A673 (cell line): Measurements from ENCODE around the gene CHCHD6. TPM values are rescaled to one million over a fixed set of nuclear protein-coding genes. Genes with fewer than 3 reads are reported as not detected.

Source experiments
- BruUV-seq: library from RNA; stranded (reverse); fragments of 400-500 nt; replicated peaks from 2 replicates; lab custom pipeline; 2021; lab: Mats Ljungman, UMichigan
- CTCF ChIA-PET: fragments of 300-600 bp; sonication (Branson Sonifier 250); formaldehyde crosslinking; loops from one replicate; lab custom pipeline; 2022; ENCODE audit warnings: antibody characterized with exemption; lab: Charles Lee
- POLR2A ChIA-PET: fragments of 300-600 bp; sonication (Branson Sonifier 250); formaldehyde crosslinking; loops from one replicate; lab custom pipeline; 2022; ENCODE audit warnings: antibody characterized with exemption; ENCODE audit not compliant: low non-redundant PET; lab: Charles Lee
- DNase-seq: peaks from one replicate; pipeline ENCODE4 v3.0.0-alpha.2; 2015; ENCODE audit warnings: low spot score
- H3K27ac ChIP-seq: fragments of 200-600 bp; sonication (generic); 2 replicates; pipeline ENCODE4 v1.5.1; 2016; ENCODE audit warnings: mixed run types, low read depth, mild to moderate bottlenecking, mixed read lengths, antibody characterized with exemption, low read length; ENCODE audit not compliant: poor library complexity, severe bottlenecking
- H3K27me3 ChIP-seq: fragments of 200-600 bp; sonication (generic); replicated peaks from 2 replicates; pipeline ENCODE4 v1.6.1; 2017; ENCODE audit warnings: mixed run types, low read depth, mild to moderate bottlenecking, mixed read lengths, antibody characterized with exemption, low read length; ENCODE audit not compliant: insufficient read depth, poor library complexity
- H3K36me3 ChIP-seq: fragments of 200-600 bp; sonication (generic); 2 replicates; pipeline ENCODE4 v1.6.1; 2016; ENCODE audit warnings: mixed run types, mild to moderate bottlenecking, mixed read lengths, antibody characterized with exemption, low read length; ENCODE audit not compliant: insufficient read depth, poor library complexity, severe bottlenecking
- H3K4me1 ChIP-seq: fragments of 200-600 bp; sonication (generic); 2 replicates; pipeline ENCODE4 v1.6.1; 2017; ENCODE audit warnings: mixed run types, mild to moderate bottlenecking, mixed read lengths, antibody characterized with exemption, low read length; ENCODE audit not compliant: insufficient read depth, poor library complexity, severe bottlenecking
- H3K4me3 ChIP-seq: fragments of 200-600 bp; sonication (generic); 2 replicates; pipeline ENCODE4 v1.5.1; 2016; ENCODE audit warnings: low read depth, mixed run types, mild to moderate bottlenecking, mixed read lengths, low read length; ENCODE audit not compliant: poor library complexity, severe bottlenecking
- H3K9me3 ChIP-seq: fragments of 200-600 bp; sonication (generic); 2 replicates; pipeline ENCODE4 v1.6.1; 2016; ENCODE audit warnings: mixed run types, low read depth, mild to moderate bottlenecking, mixed read lengths, antibody characterized with exemption, low read length; ENCODE audit not compliant: poor library complexity, severe bottlenecking
- CTCF ChIP-seq: fragments of 300-800, 200-600 bp; sonication (generic); conservative IDR thresholded peaks from 2 replicates; pipeline ENCODE4 v1.5.1; 2017; ENCODE audit warnings: low read depth, mild to moderate bottlenecking, antibody characterized with exemption, low read length, moderate library complexity, mixed read lengths
- EZH2 ChIP-seq: fragments of 200-600 bp; sonication (generic); IDR thresholded peaks from 2 replicates; pipeline ENCODE4 v1.6.1; 2017; ENCODE audit warnings: borderline replicate concordance, low read depth, mild to moderate bottlenecking, mixed read lengths, antibody characterized with exemption, low read length; ENCODE audit not compliant: poor library complexity, severe bottlenecking
- intact Hi-C: fragments of 100-400 bp; cut with micrococcal nuclease; formaldehyde crosslinking; loops from one replicate; pipeline ENCODE4 v1.10.0; 2022; ENCODE audit not compliant: unreplicated experiment
- total RNA-seq: library from RNA; stranded (reverse); gene quantifications from 2 replicates; pipeline ENCODE4 v1.2.3, GENCODE V29; 2021

Gene CHCHD6
- total RNA-seq, 1 experiment from 2014 or later: 23.3 TPM

- ChIA-PET POLR2A (no interaction called here), CTCF (no interaction called here)
- Histone ChIP-seq H3K4me1 (peaks cover 2% of the 10 kb centered on the region), H3K4me3 (no peak overlapping the region), H3K36me3 (no peaks in the 10 kb centered on the region), H3K27me3 (no peaks in the 10 kb centered on the region), H3K9me3 (no peaks in the 10 kb centered on the region), H3K27ac (no peak overlapping the region)
- BruUV-seq: no TSS peak
- intact Hi-C loops: no loop called here
- TF ChIP-seq CTCF: no peak
- TF ChIP-seq EZH2: no peak
- no peak for DNase-seq
Measured at GRCh38 chr3:126745760-126746394, 41.8 kb downstream of the CHCHD6 start.

GRCh38 chr3:126746395-126747177, 42.5 kb downstream of the CHCHD6 start:
- POLR2A ChIA-PET: interaction anchor here (0.7 kb wide), 1 partner anchor 67 kb away, joined by 4 read pairs; no protein-coding TSS in a partner anchor

GRCh38 chr3:126747768-126748167, 43.7 kb downstream of the CHCHD6 start:
- POLR2A ChIA-PET: no interaction called here
- H3K9me3 ChIP-seq: no peaks in the 10 kb centered on the region
- BruUV-seq: no TSS peak
- no peak for DNase-seq
- intact Hi-C loops: no loop called here
- TF ChIP-seq CTCF: no peak
- no peak for TF ChIP-seq EZH2
- no peak overlapping the region for H3K4me3 ChIP-seq
- CTCF ChIA-PET: no interaction called here
- no peaks in the 10 kb centered on the region for H3K36me3 ChIP-seq
- peaks cover 2% of the 10 kb centered on the region for H3K4me1 ChIP-seq
- no peaks in the 10 kb centered on the region for H3K27me3 ChIP-seq
- no peak overlapping the region for H3K27ac ChIP-seq

More at GRCh38 chr3:126746395-126747177, 42.5 kb downstream of the CHCHD6 start:
- no peak overlapping the region for H3K4me3 ChIP-seq
- DNase-seq: no peak
- no TSS peak for BruUV-seq
- no peak overlapping the region for H3K27ac ChIP-seq
- H3K9me3 ChIP-seq: no peaks in the 10 kb centered on the region
- H3K4me1 ChIP-seq: peaks cover 2% of the 10 kb centered on the region
- no peaks in the 10 kb centered on the region for H3K27me3 ChIP-seq
- intact Hi-C loops: no loop called here
- CTCF ChIA-PET: no interaction called here
- no peaks in the 10 kb centered on the region for H3K36me3 ChIP-seq
- TF ChIP-seq CTCF (no peak), EZH2 (no peak)
